GM23338 (cell line): ENCODE measurements around the gene PHYHIPL. TPM values are rescaled to one million over a fixed set of nuclear protein-coding genes. Genes with fewer than 3 reads are reported as not detected.

Experiments used
- ATAC-seq: fragments of 200-7000 bp; cut with Tn5 transposase; 3 replicates; pipeline ENCODE4 v1.9.1; 2020
- DNase-seq: peaks from one replicate; pipeline ENCODE4 v3.0.0-alpha.2; 2015; ENCODE audit warnings: low spot score
- H2AFZ ChIP-seq: fragments of 200-600 bp; sonication (generic); 2 replicates; pipeline ENCODE4 v1.8.0; 2016; ENCODE audit warnings: antibody characterized with exemption, mild to moderate bottlenecking, moderate library complexity
- H3F3A ChIP-seq: fragments of 200-600 bp; sonication (generic); replicated peaks from 2 replicates; pipeline ENCODE4 v1.8.0; 2017; ENCODE audit warnings: antibody characterized with exemption, mixed run types, low read depth
- H3K27ac ChIP-seq: fragments of 200-600 bp; sonication (generic); 2 replicates; pipeline ENCODE4 v1.6.1; 2016; ENCODE audit warnings: low read depth
- H3K27me3 ChIP-seq: fragments of 200-600 bp; sonication (generic); 2 replicates; pipeline ENCODE4 v1.8.0; 2016; ENCODE audit warnings: mild to moderate bottlenecking, mixed run types, moderate library complexity; ENCODE audit not compliant: insufficient read depth
- H3K36me3 ChIP-seq: fragments of 200-600 bp; sonication (generic); 2 replicates; pipeline ENCODE4 v1.8.0; 2016; ENCODE audit warnings: mild to moderate bottlenecking; ENCODE audit not compliant: insufficient read depth
- H3K4me1 ChIP-seq: fragments of 200-600 bp; sonication (generic); 2 replicates; pipeline ENCODE4 v1.8.0; 2016; ENCODE audit warnings: mild to moderate bottlenecking, moderate library complexity; ENCODE audit not compliant: insufficient read depth
- H3K4me2 ChIP-seq: fragments of 200-600 bp; sonication (generic); 2 replicates; pipeline ENCODE4 v1.7.1; 2017; ENCODE audit warnings: mixed run types
- H3K4me3 ChIP-seq: fragments of 200-600 bp; sonication (generic); 2 replicates; pipeline ENCODE4 v1.6.1; 2016; ENCODE audit warnings: mixed run types
- H3K79me2 ChIP-seq: fragments of 200-600 bp; sonication (generic); replicated peaks from 2 replicates; pipeline ENCODE4 v1.8.0; 2017; ENCODE audit warnings: mild to moderate bottlenecking; ENCODE audit not compliant: insufficient read depth
- H3K9me2 ChIP-seq: fragments of 200-600 bp; sonication (generic); 2 replicates; pipeline ENCODE4 v1.8.0; 2017; ENCODE audit not compliant: insufficient read depth
- H4K20me1 ChIP-seq: fragments of 200-600 bp; sonication (generic); replicated peaks from 2 replicates; pipeline ENCODE4 v1.8.0; 2017; ENCODE audit warnings: mild to moderate bottlenecking; ENCODE audit not compliant: insufficient read depth
- H3K27ac Mint-ChIP-seq: 2 replicates; pipeline ENCODE4 v1.8.0; 2020; ENCODE audit warnings: inconsistent platforms, mild to moderate bottlenecking, moderate library complexity, mixed read lengths
- H3K27me3 Mint-ChIP-seq: 3 replicates; pipeline ENCODE4 v1.8.0; 2022; ENCODE audit warnings: low read depth, mild to moderate bottlenecking, moderate library complexity, mixed read lengths, inconsistent platforms; ENCODE audit not compliant: insufficient read depth, poor library complexity
- H3K36me3 Mint-ChIP-seq: 3 replicates; pipeline ENCODE4 v1.8.0; 2021; ENCODE audit warnings: low read depth, mild to moderate bottlenecking, inconsistent platforms, moderate library complexity, mixed read lengths
- H3K4me1 Mint-ChIP-seq: 3 replicates; pipeline ENCODE4 v1.8.0; 2020; ENCODE audit warnings: mild to moderate bottlenecking, inconsistent platforms, mixed read lengths
- H3K4me3 Mint-ChIP-seq: 3 replicates; pipeline ENCODE4 v1.8.0; 2021; ENCODE audit warnings: moderate library complexity, mild to moderate bottlenecking, inconsistent platforms, mixed read lengths
- H3K9me3 Mint-ChIP-seq: 3 replicates; pipeline ENCODE4 v1.8.0; 2020; ENCODE audit warnings: moderate library complexity, mild to moderate bottlenecking, inconsistent platforms, mixed read lengths
- CREB1 ChIP-seq: fragments of 250-450 bp; sonication (Bioruptor Pico); IDR thresholded peaks from 2 replicates; pipeline ENCODE4 v1.5.0; 2020; ENCODE audit warnings: low read depth, mild to moderate bottlenecking, moderate library complexity
- ETS1 ChIP-seq: IDR thresholded peaks from 2 replicates; pipeline ENCODE4 v1.6.1; 2016; ENCODE audit warnings: antibody characterized with exemption
- EZH2 ChIP-seq: fragments of 200-600 bp; sonication (generic); IDR thresholded peaks from one replicate; pipeline ENCODE4 v1.8.0; 2017; ENCODE audit warnings: antibody characterized with exemption, mild to moderate bottlenecking, low read depth; ENCODE audit not compliant: unreplicated experiment
- EZH2phosphoT487 ChIP-seq: fragments of 200-600 bp; sonication (generic); IDR thresholded peaks from one replicate; pipeline ENCODE4 v1.8.1; 2018; ENCODE audit warnings: antibody characterized with exemption; ENCODE audit not compliant: unreplicated experiment
- NANOG ChIP-seq: IDR thresholded peaks from 2 replicates; pipeline ENCODE4 v1.6.1; 2016; ENCODE audit warnings: antibody characterized with exemption, borderline replicate concordance
- POLR2AphosphoS5 ChIP-seq: IDR thresholded peaks from 2 replicates; pipeline ENCODE4 v1.6.1; 2016; ENCODE audit warnings: antibody characterized with exemption, low read depth
- STAT1 ChIP-seq: IDR thresholded peaks from one replicate; pipeline ENCODE4 v1.6.1; 2016; ENCODE audit warnings: antibody characterized with exemption; ENCODE audit not compliant: unreplicated experiment
- ZNF114 ChIP-seq: fragments of 250-450 bp; sonication (Bioruptor Pico); IDR thresholded peaks from 2 replicates; pipeline ENCODE4 v1.5.0; 2020; ENCODE audit warnings: mild to moderate bottlenecking, moderate library complexity
- polyA plus RNA-seq: library from polyadenylated mRNA; unstranded; fragments of >200 nt; fragmentation: Nextera tagmentation; extraction: Ambion mirVana; gene quantifications from 2 replicates; pipeline ENCODE4 v1.2.1, GENCODE V29; 2016
- total RNA-seq: library from RNA; depleted of rRNA; stranded (reverse); fragments of >200 nt; shearing (Covaris generic); gene quantifications from 2 replicates; pipeline ENCODE4 v1.2.3, GENCODE V29; 2014
- TF ChIP-seq, protein P1 (sequence below): IDR thresholded peaks from one replicate; pipeline ENCODE4 v1.6.1; 2018; ENCODE audit warnings: antibody characterized with exemption; ENCODE audit not compliant: unreplicated experiment
- TF ChIP-seq, protein P2 (sequence below), 2 experiments: fragments of 200-600 bp in 1 of 2; sonication (generic) in 1 of 2; conservative IDR thresholded peaks; 2 replicates each; pipeline versions ENCODE4 v1.5.1 to v1.6.1; 2016 to 2017; ENCODE audit warnings: antibody characterized with exemption in 2 of 2, low read depth in 2 of 2, mild to moderate bottlenecking in 2 of 2, moderate library complexity in 1 of 2

Gene PHYHIPL
- total and polyA plus RNA-seq, 2 experiments from 2014 or later, result 0.24 to 0.27 TPM

GRCh38 chr10:59216178-59216869 is 39.9 kb downstream of the PHYHIPL start (continued):
- TF ChIP-seq POLR2AphosphoS5 (no peak), STAT1 (no peak), ETS1 (no peak), EZH2phosphoT487 (no peak), EZH2 (no peak), ZNF114 (CRISPR knock-in tag) (no peak), CREB1 (CRISPR knock-in tag) (no peak), NANOG (no peak)
- TF ChIP-seq, protein P1, sequence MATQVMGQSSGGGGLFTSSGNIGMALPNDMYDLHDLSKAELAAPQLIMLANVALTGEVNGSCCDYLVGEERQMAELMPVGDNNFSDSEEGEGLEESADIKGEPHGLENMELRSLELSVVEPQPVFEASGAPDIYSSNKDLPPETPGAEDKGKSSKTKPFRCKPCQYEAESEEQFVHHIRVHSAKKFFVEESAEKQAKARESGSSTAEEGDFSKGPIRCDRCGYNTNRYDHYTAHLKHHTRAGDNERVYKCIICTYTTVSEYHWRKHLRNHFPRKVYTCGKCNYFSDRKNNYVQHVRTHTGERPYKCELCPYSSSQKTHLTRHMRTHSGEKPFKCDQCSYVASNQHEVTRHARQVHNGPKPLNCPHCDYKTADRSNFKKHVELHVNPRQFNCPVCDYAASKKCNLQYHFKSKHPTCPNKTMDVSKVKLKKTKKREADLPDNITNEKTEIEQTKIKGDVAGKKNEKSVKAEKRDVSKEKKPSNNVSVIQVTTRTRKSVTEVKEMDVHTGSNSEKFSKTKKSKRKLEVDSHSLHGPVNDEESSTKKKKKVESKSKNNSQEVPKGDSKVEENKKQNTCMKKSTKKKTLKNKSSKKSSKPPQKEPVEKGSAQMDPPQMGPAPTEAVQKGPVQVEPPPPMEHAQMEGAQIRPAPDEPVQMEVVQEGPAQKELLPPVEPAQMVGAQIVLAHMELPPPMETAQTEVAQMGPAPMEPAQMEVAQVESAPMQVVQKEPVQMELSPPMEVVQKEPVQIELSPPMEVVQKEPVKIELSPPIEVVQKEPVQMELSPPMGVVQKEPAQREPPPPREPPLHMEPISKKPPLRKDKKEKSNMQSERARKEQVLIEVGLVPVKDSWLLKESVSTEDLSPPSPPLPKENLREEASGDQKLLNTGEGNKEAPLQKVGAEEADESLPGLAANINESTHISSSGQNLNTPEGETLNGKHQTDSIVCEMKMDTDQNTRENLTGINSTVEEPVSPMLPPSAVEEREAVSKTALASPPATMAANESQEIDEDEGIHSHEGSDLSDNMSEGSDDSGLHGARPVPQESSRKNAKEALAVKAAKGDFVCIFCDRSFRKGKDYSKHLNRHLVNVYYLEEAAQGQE, result no peak
- TF ChIP-seq, protein P2, sequence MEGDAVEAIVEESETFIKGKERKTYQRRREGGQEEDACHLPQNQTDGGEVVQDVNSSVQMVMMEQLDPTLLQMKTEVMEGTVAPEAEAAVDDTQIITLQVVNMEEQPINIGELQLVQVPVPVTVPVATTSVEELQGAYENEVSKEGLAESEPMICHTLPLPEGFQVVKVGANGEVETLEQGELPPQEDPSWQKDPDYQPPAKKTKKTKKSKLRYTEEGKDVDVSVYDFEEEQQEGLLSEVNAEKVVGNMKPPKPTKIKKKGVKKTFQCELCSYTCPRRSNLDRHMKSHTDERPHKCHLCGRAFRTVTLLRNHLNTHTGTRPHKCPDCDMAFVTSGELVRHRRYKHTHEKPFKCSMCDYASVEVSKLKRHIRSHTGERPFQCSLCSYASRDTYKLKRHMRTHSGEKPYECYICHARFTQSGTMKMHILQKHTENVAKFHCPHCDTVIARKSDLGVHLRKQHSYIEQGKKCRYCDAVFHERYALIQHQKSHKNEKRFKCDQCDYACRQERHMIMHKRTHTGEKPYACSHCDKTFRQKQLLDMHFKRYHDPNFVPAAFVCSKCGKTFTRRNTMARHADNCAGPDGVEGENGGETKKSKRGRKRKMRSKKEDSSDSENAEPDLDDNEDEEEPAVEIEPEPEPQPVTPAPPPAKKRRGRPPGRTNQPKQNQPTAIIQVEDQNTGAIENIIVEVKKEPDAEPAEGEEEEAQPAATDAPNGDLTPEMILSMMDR (conservative IDR thresholded peaks at IDR 0.05; ENCODE audit: low read depth in 2 of 2), result no peak

DNA sequence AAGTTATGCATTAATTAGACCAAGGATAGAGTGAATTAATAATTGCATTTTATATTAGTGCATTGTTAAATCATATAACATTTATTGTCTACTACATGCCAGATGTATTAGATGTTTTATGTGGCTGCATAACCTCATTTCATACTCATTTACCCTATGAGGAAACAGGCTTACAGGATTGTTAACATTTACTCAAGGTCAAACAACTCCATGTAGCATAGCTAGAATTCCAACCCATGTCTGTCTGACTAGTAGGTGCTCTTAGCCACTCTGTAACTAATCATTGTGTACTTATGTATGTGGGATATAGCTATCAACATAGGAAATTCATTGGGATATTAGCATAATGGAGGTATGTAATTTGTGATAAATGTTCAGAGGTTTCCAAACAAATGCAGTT is 46.3 kb downstream of the PHYHIPL start:
- H3K4me1 ChIP-seq, result peaks cover 13% of the 10 kb centered on the region; the same call in 1 of the 2 replicates
- TF ChIP-seq, protein P1, result no peak

More for the DNA sequence above, 46.3 kb downstream of the PHYHIPL start:
- H3K9me3 Mint-ChIP-seq, result no peaks in the 10 kb centered on the region
- no peaks in the 10 kb centered on the region for H3K36me3 ChIP-seq
- H3K4me2 ChIP-seq, result no peak overlapping the region
- peaks cover 11% of the 10 kb centered on the region for H3K4me1 Mint-ChIP-seq
- H3K9me2 ChIP-seq, result no peaks in the 10 kb centered on the region
- H3K4me3 ChIP-seq, result no peak overlapping the region
- H3K36me3 Mint-ChIP-seq, result no peaks in the 10 kb centered on the region
- peaks cover 2% of the 10 kb centered on the region for H3K27me3 Mint-ChIP-seq
- no peak overlapping the region for H3K27ac Mint-ChIP-seq
- H4K20me1 ChIP-seq, result no peaks in the 10 kb centered on the region
- H3K27me3 ChIP-seq, result no peaks in the 10 kb centered on the region
- DNase-seq (no peak), ATAC-seq (no peak)
- H3K4me3 Mint-ChIP-seq, result no peak overlapping the region
- no peak overlapping the region for H2AFZ ChIP-seq
- no peaks in the 10 kb centered on the region for H3F3A ChIP-seq
- no peak overlapping the region for H3K27ac ChIP-seq
- no peaks in the 10 kb centered on the region for H3K79me2 ChIP-seq
